Neural cell (in vitro differentiated cells): ENCODE results near the gene KBTBD3.

ENCODE experiments used
- EP300 ChIP-seq: fragments of 450-650 bp; conservative IDR thresholded peaks from 2 replicates; pipeline ENCODE4 v1.6.1; 2014; ENCODE audit warnings: antibody characterized with exemption, mild to moderate bottlenecking, moderate library complexity; ENCODE audit not compliant: poor library complexity, severe bottlenecking
- TF ChIP-seq, protein P1 (sequence below): fragments of 450-650 bp; IDR thresholded peaks from 2 replicates; pipeline ENCODE4 v1.5.1; 2014; ENCODE audit warnings: antibody characterized with exemption, mild to moderate bottlenecking, moderate library complexity; ENCODE audit not compliant: poor library complexity, severe bottlenecking

DNA sequence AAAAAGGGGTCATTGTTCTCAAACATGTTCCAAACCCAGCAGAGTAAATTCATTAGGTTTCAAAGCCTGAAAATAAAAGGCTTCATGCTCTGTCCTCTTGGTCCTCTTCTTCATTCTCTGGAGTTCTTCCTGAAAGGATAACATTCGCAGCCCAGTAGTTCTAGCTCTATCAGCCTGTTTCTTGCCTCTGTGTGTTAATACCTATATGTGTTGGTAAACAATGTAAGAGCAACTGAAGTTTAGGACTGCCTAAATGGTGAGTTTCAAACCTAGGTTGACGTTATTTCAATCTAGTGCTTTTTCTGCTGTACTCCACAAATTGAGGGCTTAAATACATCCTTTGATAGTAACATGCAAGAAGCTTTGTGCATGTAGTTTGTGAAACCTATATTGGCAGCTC lies 9.7 kb upstream of the KBTBD3 start:
- TF ChIP-seq, protein P1, sequence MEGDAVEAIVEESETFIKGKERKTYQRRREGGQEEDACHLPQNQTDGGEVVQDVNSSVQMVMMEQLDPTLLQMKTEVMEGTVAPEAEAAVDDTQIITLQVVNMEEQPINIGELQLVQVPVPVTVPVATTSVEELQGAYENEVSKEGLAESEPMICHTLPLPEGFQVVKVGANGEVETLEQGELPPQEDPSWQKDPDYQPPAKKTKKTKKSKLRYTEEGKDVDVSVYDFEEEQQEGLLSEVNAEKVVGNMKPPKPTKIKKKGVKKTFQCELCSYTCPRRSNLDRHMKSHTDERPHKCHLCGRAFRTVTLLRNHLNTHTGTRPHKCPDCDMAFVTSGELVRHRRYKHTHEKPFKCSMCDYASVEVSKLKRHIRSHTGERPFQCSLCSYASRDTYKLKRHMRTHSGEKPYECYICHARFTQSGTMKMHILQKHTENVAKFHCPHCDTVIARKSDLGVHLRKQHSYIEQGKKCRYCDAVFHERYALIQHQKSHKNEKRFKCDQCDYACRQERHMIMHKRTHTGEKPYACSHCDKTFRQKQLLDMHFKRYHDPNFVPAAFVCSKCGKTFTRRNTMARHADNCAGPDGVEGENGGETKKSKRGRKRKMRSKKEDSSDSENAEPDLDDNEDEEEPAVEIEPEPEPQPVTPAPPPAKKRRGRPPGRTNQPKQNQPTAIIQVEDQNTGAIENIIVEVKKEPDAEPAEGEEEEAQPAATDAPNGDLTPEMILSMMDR, result no peak
- no peak for TF ChIP-seq EP300
